ENCODE data around the gene PTGR2. TPM values are rescaled to one million over a fixed set of nuclear protein-coding genes. Genes with fewer than 3 reads are reported as not detected.

PTGR2 gene
- total RNA-seq, 1 experiment from 2014 or later, result 6.7 TPM

DNA sequence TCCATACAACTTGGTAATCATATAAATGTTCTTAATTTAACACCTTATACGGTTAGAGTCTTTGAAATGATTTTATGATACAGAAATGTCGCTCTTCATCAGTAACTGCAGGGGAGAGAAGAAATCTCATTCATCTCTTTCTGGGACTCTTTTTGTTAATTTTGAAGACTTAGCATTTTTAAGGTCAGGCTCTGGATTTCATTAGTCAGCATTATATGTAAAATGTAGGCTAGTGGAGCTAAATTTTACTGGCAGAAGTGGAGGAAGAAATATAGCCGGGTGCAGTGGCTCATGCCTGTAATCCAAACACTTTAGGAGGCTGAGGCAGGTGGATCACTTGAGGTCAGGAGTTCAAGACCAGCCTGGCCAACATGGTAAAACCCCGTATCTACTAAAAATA lies 4.7 kb upstream of the PTGR2 start:
- Histone ChIP-seq H2BK5ac (ENCODE audit: insufficient read length, low read length) (no peak overlapping the region), H3K14ac (ENCODE audit: insufficient read depth, low read length) (no peak overlapping the region), H4K91ac (ENCODE audit: insufficient read length, low read depth, low read length) (no peak overlapping the region), H3K23me2 (ENCODE audit: insufficient read length, low read depth, low read length, poor library complexity, severe bottlenecking) (peaks cover 5% of the 10 kb centered on the region), H4K8ac (replicated peaks; ENCODE audit: insufficient read length, low read depth, low read length) (no peak overlapping the region), H3K79me2 (ENCODE audit: insufficient read depth, low read length) (no peaks in the 10 kb centered on the region), H3K9ac (ENCODE audit: extremely low read depth, insufficient read length, low read length) (no peak overlapping the region), H3K4ac (ENCODE audit: low read depth, low read length) (no peak overlapping the region), H3K27ac (ENCODE audit: insufficient read length, low read depth, low read length) (no peak overlapping the region), H4K20me1 (ENCODE audit: control insufficient read depth, insufficient read depth, insufficient read length) (no peaks in the 10 kb centered on the region), H3K18ac (ENCODE audit: insufficient read length, low read depth, low read length) (no peak overlapping the region), H3K23ac (ENCODE audit: insufficient read length, low read depth, low read length) (no peak overlapping the region), H3K9me3 (ENCODE audit: control insufficient read depth, low read depth, low read length) (no peaks in the 10 kb centered on the region), H3K27me3 (ENCODE audit: insufficient read depth, low read length) (no peaks in the 10 kb centered on the region), H3T11ph (ENCODE audit: low read length) (no peak overlapping the region), H2BK12ac (ENCODE audit: insufficient read length, low read depth, low read length) (no peak overlapping the region), H2BK120ac (ENCODE audit: low read depth, low read length, poor library complexity, severe bottlenecking) (no peak overlapping the region), H3K4me1 (ENCODE audit: insufficient read depth, low read length) (0 out of 2 replicates have a peak, but pooled peaks cover 4% of the 10 kb centered on the region), H3K79me1 (ENCODE audit: insufficient read depth, low read depth, low read length, poor library complexity, severe bottlenecking) (no peaks in the 10 kb centered on the region), H2BK15ac (ENCODE audit: low read depth, low read length) (no peak overlapping the region), H4K5ac (ENCODE audit: insufficient read length, low read depth, low read length) (no peak overlapping the region), H3K56ac (ENCODE audit: insufficient read length, low read depth, low read length) (no peak overlapping the region), H2BK20ac (ENCODE audit: low read depth, low read length, poor library complexity, severe bottlenecking) (no peak overlapping the region), H2AK5ac (ENCODE audit: insufficient read length, low read length) (no peak overlapping the region), H3K4me2 (ENCODE audit: insufficient read depth, insufficient read length, low read length) (no peak overlapping the region), H2AFZ (ENCODE audit: low read length) (no peak overlapping the region)
- DNase-seq, result no peak
- Mint-ChIP-seq H3K4me1 (peaks cover 9 to 11% of the 10 kb centered on the region in 2 experiments), H3K4me3 (no peak overlapping the region; a peak in 1 of 5 replicates), H3K9me3 (peaks cover 0 to 3% of the 10 kb centered on the region in 2 experiments; a peak in 2 of 5 replicates), H3K27me3 (ENCODE audit: low read depth) (peaks cover 4% of the 10 kb centered on the region; the same call in 1 of the 2 replicates), H3K36me3 (ENCODE audit: insufficient read depth in 1 of 3, low read depth in 3 of 3) (peaks cover 0 to 2% (median 1%) of the 10 kb centered on the region in 3 experiments; a peak in 2 of 7 replicates), H3K27ac (no peak overlapping the region)
- TF ChIP-seq, protein P1, sequence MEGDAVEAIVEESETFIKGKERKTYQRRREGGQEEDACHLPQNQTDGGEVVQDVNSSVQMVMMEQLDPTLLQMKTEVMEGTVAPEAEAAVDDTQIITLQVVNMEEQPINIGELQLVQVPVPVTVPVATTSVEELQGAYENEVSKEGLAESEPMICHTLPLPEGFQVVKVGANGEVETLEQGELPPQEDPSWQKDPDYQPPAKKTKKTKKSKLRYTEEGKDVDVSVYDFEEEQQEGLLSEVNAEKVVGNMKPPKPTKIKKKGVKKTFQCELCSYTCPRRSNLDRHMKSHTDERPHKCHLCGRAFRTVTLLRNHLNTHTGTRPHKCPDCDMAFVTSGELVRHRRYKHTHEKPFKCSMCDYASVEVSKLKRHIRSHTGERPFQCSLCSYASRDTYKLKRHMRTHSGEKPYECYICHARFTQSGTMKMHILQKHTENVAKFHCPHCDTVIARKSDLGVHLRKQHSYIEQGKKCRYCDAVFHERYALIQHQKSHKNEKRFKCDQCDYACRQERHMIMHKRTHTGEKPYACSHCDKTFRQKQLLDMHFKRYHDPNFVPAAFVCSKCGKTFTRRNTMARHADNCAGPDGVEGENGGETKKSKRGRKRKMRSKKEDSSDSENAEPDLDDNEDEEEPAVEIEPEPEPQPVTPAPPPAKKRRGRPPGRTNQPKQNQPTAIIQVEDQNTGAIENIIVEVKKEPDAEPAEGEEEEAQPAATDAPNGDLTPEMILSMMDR (conservative IDR thresholded peaks at IDR 0.05), result no peak
- WGBS (ENCODE audit: extremely low coverage, insufficient read length, low lambda C conversion rate), result no CpG with 5 or more reads among the region's 4 CpGs
